ENCODE results near the gene RBFOX2.
"Not testable (repeated sequence)": the region's sequence is repeated elsewhere in the genome, so short reads cannot be mapped to it uniquely, and the experiment has no call there.

The RBFOX2 gene

GRCh38 chr22:36008565-36008964 is 20.1 kb downstream of the RBFOX2 start:
- DNase-seq (ENCODE audit: low spot score) = no peak

- no peak for DNase-seq (ENCODE audit: low spot score)
These were observed 20.5 kb downstream of the RBFOX2 start for GRCh38 chr22:36008131-36008530.

DNA sequence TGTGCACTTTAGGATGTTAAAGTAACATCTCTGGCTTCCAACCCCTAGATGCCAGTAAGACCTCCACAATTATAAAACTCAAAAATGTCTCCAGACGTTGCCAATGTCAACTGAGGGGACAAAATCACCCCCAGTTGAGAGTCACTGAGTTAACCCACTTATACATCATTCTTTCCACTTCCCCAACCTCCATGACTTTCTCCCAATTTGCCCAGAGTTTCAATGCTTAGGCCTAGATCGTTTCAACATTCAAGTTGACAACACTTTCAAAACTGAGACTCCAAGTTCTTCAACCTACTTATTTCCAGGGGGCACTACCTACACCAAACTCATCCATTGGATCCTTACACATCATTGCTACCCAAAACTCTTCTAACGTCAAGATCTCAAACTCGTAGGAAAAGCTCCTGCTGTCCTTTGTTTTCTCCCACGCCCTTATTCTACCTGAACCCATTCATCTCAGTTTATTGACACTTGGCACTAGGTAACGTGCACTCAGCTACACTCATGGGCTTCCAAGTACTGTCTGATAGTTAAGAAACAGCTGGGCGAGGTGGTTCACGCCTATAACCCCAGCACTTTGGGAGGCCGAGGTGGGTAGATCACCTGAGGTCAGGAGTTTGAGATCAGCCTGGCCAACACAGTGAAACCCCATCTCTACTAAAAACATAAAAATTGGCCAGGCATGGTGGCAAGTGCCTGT is 24.5 kb downstream of the RBFOX2 start:
- no peak for DNase-seq (ENCODE audit: low spot score)

- no peak for DNase-seq (ENCODE audit: low spot score)
These were observed 25.8 kb downstream of the RBFOX2 start for GRCh38 chr22:36002718-36003260.

DNA sequence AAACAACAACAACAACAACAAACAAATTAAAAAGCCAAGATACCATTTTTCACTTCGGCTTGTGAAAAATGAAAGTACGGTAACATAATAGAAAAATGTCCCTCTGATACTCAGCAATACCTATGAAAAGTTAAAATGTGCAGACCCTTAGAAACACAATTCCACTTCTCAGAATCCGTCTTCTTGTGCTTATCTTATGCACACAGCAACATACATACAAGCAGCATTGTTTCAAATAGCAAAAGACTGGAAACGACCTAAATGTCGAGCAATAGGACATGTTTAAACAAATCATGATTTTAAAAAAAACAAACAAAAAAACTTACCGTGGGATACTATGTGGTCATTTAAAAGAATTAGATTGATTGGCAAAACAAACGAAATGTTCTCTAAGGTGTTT is 26.5 kb downstream of the RBFOX2 start:
- no peak for DNase-seq (ENCODE audit: low spot score)

GRCh38 chr22:35998748-35999147 is 29.9 kb downstream of the RBFOX2 start:
- no peak for DNase-seq (ENCODE audit: low spot score)

DNA sequence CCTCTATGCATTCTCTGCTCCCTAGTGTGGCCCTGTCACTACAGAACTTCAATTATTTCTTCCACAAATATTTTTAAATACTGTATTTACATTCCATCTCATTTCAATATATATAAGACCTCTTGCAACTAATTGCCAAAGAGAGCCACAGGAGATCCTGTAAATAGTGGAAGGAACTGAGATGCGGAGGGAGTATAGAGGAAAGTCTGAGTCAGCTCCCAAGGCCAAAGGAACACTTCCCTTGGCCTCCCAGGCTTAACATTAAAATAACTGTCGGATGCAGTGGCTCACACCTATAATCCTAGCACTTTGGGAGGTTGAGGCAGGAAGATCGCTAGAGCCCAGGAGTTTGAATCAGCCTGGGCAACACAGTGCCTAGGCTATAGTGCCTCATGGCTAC is 31.2 kb downstream of the RBFOX2 start:
- no peak for DNase-seq (ENCODE audit: low spot score)

DNA sequence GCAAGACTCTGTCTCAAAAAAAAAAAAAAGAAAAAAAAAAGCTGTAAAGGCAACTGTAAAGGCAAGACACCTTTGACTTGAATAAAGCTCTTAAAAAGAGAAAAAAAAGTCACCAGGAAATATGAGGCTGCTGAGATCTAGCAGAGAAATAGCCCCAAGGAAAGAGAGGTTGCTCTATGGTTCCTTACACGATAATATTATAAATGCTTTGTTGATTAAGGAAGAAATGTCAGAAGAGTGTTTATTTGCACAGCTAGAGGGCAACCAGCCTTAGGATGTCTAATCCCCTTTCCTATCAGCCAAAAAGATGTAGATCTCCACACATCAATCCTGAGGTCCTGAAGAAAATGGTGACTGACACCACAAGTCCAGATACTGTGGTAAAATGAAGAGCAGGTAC is 32.0 kb downstream of the RBFOX2 start:
- no peak for DNase-seq (ENCODE audit: low spot score)

GRCh38 chr22:35995772-35996171 is 32.9 kb downstream of the RBFOX2 start:
- no peak for DNase-seq (ENCODE audit: low spot score)

- no peak for DNase-seq (ENCODE audit: low spot score)
These were observed 33.3 kb downstream of the RBFOX2 start for GRCh38 chr22:35995348-35995747.

DNA sequence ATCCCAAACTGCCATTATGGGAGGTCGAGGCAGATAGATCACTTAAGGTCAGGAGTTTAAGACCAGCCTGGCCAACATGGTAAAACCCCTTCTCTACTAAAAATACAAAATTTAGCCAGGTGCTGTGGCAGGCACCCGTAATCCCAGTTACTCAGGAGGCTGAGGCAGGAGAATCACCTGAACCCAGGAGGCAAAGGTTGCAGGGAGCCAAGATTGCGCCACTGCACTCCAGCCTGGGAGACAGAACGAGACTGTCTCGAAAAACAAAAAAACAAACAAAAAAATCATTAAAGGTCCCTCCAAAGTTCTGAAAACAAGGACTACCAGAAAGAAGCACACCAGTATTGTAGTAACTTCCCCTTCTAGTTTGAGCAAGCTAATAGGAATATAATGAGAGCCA is 34.9 kb downstream of the RBFOX2 start:
- not testable (repeated sequence) for DNase-seq (ENCODE audit: low spot score)

- DNase-seq (ENCODE audit: low spot score) = no peak
These were observed 35.4 kb downstream of the RBFOX2 start for GRCh38 chr22:35993048-35993714.

DNA sequence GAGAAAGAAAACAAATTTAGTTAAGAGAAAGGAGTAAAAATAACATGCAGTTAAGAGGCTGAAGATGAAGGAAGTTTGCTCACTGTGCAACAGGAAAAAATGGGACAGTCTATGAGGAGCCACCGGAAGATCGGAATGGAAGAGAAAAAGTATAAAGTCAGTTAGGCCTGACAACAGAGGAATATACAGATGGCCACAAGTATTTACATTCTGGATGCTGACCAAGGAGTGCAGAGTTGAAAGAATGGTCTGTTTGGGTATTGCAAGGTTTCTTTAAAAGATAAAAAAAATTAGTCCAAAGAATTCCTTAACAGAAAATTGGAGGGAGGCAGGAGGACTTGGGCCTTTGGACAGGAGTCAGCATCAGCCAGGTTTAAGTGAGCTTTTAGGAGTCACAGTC is 37.5 kb downstream of the RBFOX2 start:
- no peak for DNase-seq (ENCODE audit: low spot score)

DNA sequence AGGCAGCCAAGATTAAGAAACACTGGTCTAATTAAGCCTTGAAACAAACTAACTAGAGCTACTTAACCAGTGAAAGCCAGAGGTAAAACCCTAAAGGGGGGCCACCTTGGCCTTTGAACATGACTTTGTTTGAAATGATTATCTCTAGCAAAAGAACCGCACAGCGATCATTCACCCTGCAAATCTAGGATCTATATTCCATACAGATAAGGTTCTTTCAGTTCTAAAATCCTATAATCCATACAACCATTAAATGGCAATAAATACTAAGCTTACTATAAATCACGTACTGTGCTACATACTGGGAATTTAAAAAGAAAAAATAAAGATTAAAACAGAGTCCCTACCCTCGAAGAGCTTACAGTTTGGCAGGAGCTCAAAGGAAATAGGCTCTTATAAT is 40.6 kb downstream of the RBFOX2 start:
- no peak for DNase-seq (ENCODE audit: low spot score)

DNA sequence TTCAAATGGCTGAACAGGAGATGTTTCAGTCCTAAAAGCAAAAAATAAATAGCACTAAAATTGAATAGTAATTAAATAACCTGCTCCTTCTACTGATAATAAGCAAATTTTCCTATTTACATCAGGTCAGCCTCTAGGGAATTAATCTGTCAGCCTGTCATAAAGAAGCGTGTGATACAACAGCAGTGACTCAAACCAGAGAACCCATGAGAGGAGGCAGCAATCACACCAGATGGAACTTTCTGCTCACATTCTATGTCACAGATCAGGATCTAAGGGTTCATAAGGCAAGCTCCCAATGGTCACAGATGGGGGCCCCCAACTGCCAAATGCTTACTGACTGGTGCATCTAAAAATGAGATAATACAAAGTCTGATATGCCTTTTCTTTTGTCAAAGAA is 41.1 kb downstream of the RBFOX2 start:
- DNase-seq (ENCODE audit: low spot score) = no peak

GRCh38 chr22:35986088-35986487 is 42.5 kb downstream of the RBFOX2 start:
- no peak for DNase-seq (ENCODE audit: low spot score)

DNA sequence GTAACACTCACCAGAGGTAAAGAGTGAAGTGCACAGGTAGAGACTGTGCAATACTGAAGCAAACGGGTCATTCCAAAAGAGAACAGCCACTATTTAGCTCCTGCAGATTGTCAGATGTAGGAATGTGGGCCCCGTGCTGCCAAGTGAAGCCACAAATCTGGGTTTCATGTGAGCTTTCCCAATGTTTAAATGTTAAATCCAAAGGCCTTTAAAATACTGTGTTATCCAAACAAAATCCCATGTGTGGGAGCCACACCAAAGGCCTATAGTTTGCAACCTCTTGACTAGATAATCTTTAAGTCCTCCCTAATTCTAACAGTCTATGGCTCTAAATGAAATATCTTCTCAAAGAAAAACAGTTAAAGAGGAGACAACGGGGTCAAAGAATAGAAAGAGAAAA is 43.3 kb downstream of the RBFOX2 start:
- DNase-seq (ENCODE audit: low spot score) = no peak

DNA sequence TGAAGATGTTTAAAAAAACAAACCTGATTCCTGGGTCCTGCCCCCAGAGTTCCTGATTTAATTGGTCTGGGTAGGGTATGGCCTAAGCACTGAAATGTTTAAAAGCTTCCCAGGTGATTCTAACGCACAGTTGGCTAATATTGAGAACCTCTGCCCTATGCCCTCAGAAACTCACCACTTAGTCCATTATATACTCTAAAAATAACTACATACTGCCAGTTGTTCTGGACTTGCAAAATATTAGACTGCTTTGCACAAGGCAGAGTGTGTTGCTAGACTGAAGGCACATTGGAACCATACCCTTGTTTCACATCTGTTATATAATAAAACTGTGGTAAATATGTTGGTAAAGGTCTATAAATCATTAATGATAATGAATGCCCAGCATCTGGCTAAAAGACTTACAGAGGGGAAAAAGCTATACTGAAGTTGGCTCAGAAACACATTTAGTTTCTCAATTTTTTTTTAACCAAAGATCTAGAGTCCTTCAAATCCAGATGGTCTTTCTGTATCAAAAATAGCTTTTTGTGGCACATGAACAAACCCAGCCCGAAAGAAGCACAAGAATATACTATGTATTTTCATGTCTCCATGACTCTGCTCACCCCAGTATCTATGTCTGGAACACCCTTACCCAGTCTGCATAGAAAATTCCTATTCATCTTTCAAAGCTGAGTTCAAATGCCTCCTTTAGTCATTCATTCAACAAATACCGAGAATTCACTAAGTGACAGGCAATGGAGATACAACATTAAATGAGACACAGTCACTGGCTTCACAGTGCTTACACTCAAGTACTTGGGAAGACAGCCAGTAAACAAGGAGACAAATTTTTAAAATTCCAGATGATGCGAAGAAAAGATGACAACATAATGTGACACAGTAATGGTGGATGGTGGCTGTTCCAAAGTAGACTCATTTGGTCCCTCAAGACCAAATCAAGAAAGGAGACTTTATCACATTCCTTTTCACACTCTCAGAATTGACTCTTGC is 44.1 kb downstream of the RBFOX2 start:
- DNase-seq (ENCODE audit: low spot score) = no peak

- DNase-seq (ENCODE audit: low spot score) = no peak
These were observed 46.7 kb downstream of the RBFOX2 start for GRCh38 chr22:35981900-35982299.

- DNase-seq (ENCODE audit: low spot score) = no peak
These were observed 49.7 kb downstream of the RBFOX2 start for GRCh38 chr22:35978889-35979288.

DNA sequence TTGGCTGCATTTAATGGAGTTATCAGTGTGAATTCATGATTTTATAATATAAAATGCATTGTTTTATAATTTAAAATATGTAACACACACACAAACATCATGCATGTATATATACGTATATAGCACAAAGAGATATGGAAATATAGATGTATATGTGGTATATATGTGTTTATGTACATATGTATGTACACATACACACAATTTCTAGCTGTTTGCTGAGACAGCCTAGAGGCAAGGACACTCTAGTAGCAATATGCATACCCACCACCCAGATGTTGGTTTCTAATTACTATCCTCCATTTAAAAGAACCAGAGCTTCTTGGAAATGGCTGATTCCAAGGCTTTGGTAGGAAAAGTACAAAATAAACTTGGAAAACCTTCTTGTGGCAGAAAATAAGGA is 50.4 kb downstream of the RBFOX2 start:
- no peak for DNase-seq (ENCODE audit: low spot score)

DNA sequence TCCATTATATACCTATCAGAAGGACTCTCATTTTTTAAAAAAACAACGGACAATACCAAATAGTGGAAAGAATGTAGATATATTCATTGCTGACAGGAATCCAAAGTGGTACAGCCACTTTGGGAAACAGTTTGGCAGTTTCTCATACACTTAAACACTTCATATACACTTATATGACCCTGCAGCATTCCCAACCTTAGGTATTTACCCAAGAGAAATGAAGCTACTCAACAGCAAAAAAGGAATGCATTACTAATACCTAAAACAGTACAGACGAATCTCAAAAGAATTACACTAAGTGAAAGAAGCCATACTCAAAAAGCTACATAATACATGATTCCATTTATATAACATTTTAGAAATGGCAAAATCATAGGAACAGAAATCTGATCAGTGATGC is 51.5 kb downstream of the RBFOX2 start:
- DNase-seq (ENCODE audit: low spot score) = no peak

All from CD4-positive, alpha-beta T cell treated with Interleukin-15 for 4 hours (primary cell).